Endodermal cell (in vitro differentiated cells): ENCODE results near the gene AGPAT3. TPM values are rescaled to one million over a fixed set of nuclear protein-coding genes. Genes with fewer than 3 reads are reported as not detected.

Experiments
- DNase-seq: peaks from one replicate; pipeline ENCODE4 v3.0.0-alpha.2; 2017
- H3K27ac ChIP-seq: 2 replicates; pipeline ENCODE4 v1.5.1; 2013; ENCODE audit warnings: mild to moderate bottlenecking, low read depth, low read length, moderate library complexity
- H3K27me3 ChIP-seq: 2 replicates; pipeline ENCODE4 v1.6.1; 2013; ENCODE audit warnings: mild to moderate bottlenecking, low read length, moderate library complexity; ENCODE audit not compliant: insufficient read depth, control insufficient read depth, poor library complexity, severe bottlenecking
- H3K36me3 ChIP-seq: 2 replicates; pipeline ENCODE4 v1.7.0; 2013; ENCODE audit warnings: mild to moderate bottlenecking, low read length, moderate library complexity; ENCODE audit not compliant: control insufficient read depth, insufficient read depth
- H3K4me1 ChIP-seq: one replicate; pipeline ENCODE4 v1.7.0; 2013; ENCODE audit warnings: low read length; ENCODE audit not compliant: control insufficient read depth, insufficient read depth
- H3K4me3 ChIP-seq: 2 replicates; pipeline ENCODE4 v1.5.1; 2013; ENCODE audit warnings: mild to moderate bottlenecking, low read length, moderate library complexity
- H3K9ac ChIP-seq: 2 replicates; pipeline ENCODE4 v1.6.1; 2013; ENCODE audit warnings: mild to moderate bottlenecking, low read length, moderate library complexity; ENCODE audit not compliant: poor library complexity, severe bottlenecking; ENCODE audit errors: extremely low read depth
- H3K9me3 ChIP-seq: 2 replicates; pipeline ENCODE4 v1.6.1; 2013; ENCODE audit warnings: mild to moderate bottlenecking, low read length, moderate library complexity; ENCODE audit not compliant: control insufficient read depth
- H3K27ac Mint-ChIP-seq: 2 replicates; pipeline ENCODE4 v1.8.0; 2020; ENCODE audit warnings: mixed read lengths
- H3K27me3 Mint-ChIP-seq: 2 replicates; pipeline ENCODE4 v1.8.0; 2021; ENCODE audit warnings: mild to moderate bottlenecking, mixed read lengths; ENCODE audit not compliant: insufficient read depth
- H3K36me3 Mint-ChIP-seq: 2 replicates; pipeline ENCODE4 v1.8.0; 2020; ENCODE audit warnings: low read depth, mixed read lengths
- H3K4me1 Mint-ChIP-seq: 2 replicates; pipeline ENCODE4 v1.8.0; 2020; ENCODE audit warnings: mixed read lengths
- H3K4me3 Mint-ChIP-seq: 2 replicates; pipeline ENCODE4 v1.8.0; 2020; ENCODE audit warnings: mild to moderate bottlenecking, moderate library complexity, mixed read lengths
- H3K9me3 Mint-ChIP-seq: 2 replicates; pipeline ENCODE4 v1.8.0; 2020; ENCODE audit warnings: mild to moderate bottlenecking, mixed read lengths
- CTCF ChIP-seq: fragments of 200-600 bp; sonication (generic); conservative IDR thresholded peaks from 2 replicates; pipeline ENCODE4 v1.5.0; 2021; ENCODE audit warnings: antibody characterized with exemption, mild to moderate bottlenecking
- WGBS, 2 experiments: methylation state at CpG; one replicate each; pipeline versions ENCODE4 v1.1.5 to v1.1.7; 2013; ENCODE audit warnings: missing lambda C conversion rate in 2 of 2, mixed read lengths in 1 of 2; ENCODE audit not compliant: insufficient coverage in 1 of 2, insufficient read length in 1 of 2; 5-methylcytosine and 5-hydroxymethylcytosine counted together
- total RNA-seq, 2 donors: library from RNA; stranded (reverse); fragmentation: NEBNext Ultra II Directional in 1 of 2; extraction: Animal tissue kit (Norgen Biotek cat#: 25700) in 1 of 2; gene quantifications; 2 replicates in 1 of 2; 3 replicates in 1 of 2; pipeline ENCODE4 v1.2.1, GENCODE V29; 2021

The AGPAT3 gene
- total RNA-seq, 2 donors from 2014 or later, result 44.0 to 74.4 TPM

- Mint-ChIP-seq H3K27ac (peak overlapping the region; percentile 44), H3K27me3 (no peaks in the 10 kb centered on the region), H3K4me1 (peaks cover 9% of the 10 kb centered on the region), H3K9me3 (no peaks in the 10 kb centered on the region), H3K4me3 (no peak overlapping the region), H3K36me3 (peaks cover 26% of the 10 kb centered on the region)
- TF ChIP-seq CTCF, result no peak
- Histone ChIP-seq H3K9ac (no peak overlapping the region), H3K4me3 (no peak overlapping the region), H3K27me3 (no peaks in the 10 kb centered on the region), H3K9me3 (no peaks in the 10 kb centered on the region), H3K4me1 (no peaks in the 10 kb centered on the region), H3K36me3 (peaks cover 13% of the 10 kb centered on the region), H3K27ac (no peak overlapping the region)
- 74 to 84% methylated on average over 8 to 16 of the region's 17 CpGs for WGBS, 2 experiments
- DNase-seq, result no peak
These were observed 92.1 kb downstream of the AGPAT3 start for GRCh38 chr21:43957128-43957571.

GRCh38 chr21:43957611-43958362 is 92.8 kb downstream of the AGPAT3 start:
- Histone ChIP-seq H3K4me1 (no peaks in the 10 kb centered on the region), H3K27ac (no peak overlapping the region), H3K36me3 (peaks cover 19% of the 10 kb centered on the region), H3K27me3 (no peaks in the 10 kb centered on the region), H3K9ac (no peak overlapping the region), H3K4me3 (no peak overlapping the region), H3K9me3 (no peaks in the 10 kb centered on the region)
- H3K36me3 Mint-ChIP-seq, result peaks cover 30% of the 10 kb centered on the region
- no peak for TF ChIP-seq CTCF
- peaks cover 9% of the 10 kb centered on the region for H3K4me1 Mint-ChIP-seq
- 83 to 84% methylated on average over 5 to 17 of the region's 22 CpGs for WGBS, 2 experiments
- no peak overlapping the region for H3K27ac Mint-ChIP-seq
- no peak for DNase-seq
- no peaks in the 10 kb centered on the region for H3K9me3 Mint-ChIP-seq
- no peaks in the 10 kb centered on the region for H3K27me3 Mint-ChIP-seq
- no peak overlapping the region for H3K4me3 Mint-ChIP-seq

- Mint-ChIP-seq H3K27ac (no peak overlapping the region), H3K4me1 (peaks cover 9% of the 10 kb centered on the region), H3K4me3 (no peak overlapping the region), H3K36me3 (peaks cover 36% of the 10 kb centered on the region), H3K27me3 (no peaks in the 10 kb centered on the region), H3K9me3 (peaks cover under 1% of the 10 kb centered on the region)
- H3K4me3 ChIP-seq, result no peak overlapping the region
- H3K27ac ChIP-seq, result no peak overlapping the region
- H3K9ac ChIP-seq, result no peak overlapping the region
- no peak for DNase-seq
- H3K4me1 ChIP-seq, result no peaks in the 10 kb centered on the region
- peaks cover 24% of the 10 kb centered on the region for H3K36me3 ChIP-seq
- no peaks in the 10 kb centered on the region for H3K27me3 ChIP-seq
- 92 to 94% methylated on average over 4 to 13 of the region's 13 CpGs for WGBS, 2 experiments
- TF ChIP-seq CTCF, result no peak
- H3K9me3 ChIP-seq, result no peaks in the 10 kb centered on the region
These were observed 93.5 kb downstream of the AGPAT3 start for GRCh38 chr21:43958364-43959158.
